Retinal pigment epithelial cell (primary cell): ENCODE data around the gene RALB.
"Not testable (repeated sequence)": the region's sequence is repeated elsewhere in the genome, so short reads cannot be mapped to it uniquely, and the experiment has no call there.

Source experiments
- DNase-seq: peaks from one replicate; pipeline ENCODE4 v3.0.0-alpha.2; 2010; ENCODE audit warnings: low read depth
- H3K4me3 ChIP-seq: 2 replicates; pipeline ENCODE4 v1.5.1; 2011; ENCODE audit warnings: mild to moderate bottlenecking, low read length, control low read depth, moderate library complexity
- CTCF ChIP-seq: conservative IDR thresholded peaks from 2 replicates; pipeline ENCODE4 v1.5.1; 2011; ENCODE audit warnings: low read depth, low read length, control low read depth, inconsistent platforms

RALB gene

GRCh38 chr2:120257522-120257921 lies 4.9 kb downstream of the RALB start:
- no peak for DNase-seq
- no peak overlapping the region for H3K4me3 ChIP-seq
- no peak for TF ChIP-seq CTCF

- no peak for DNase-seq
- no peak for TF ChIP-seq CTCF
- H3K4me3 ChIP-seq = no peak overlapping the region
Measured at GRCh38 chr2:120258196-120258595, 5.5 kb downstream of the RALB start.

- H3K4me3 ChIP-seq, DNase-seq: not testable (repeated sequence)
Measured at GRCh38 chr2:120259939-120260338, 7.3 kb downstream of the RALB start.

- no peak for TF ChIP-seq CTCF
- no peak for DNase-seq
- H3K4me3 ChIP-seq = no peak overlapping the region
Measured at GRCh38 chr2:120260736-120261135, 8.1 kb downstream of the RALB start.

GRCh38 chr2:120261387-120262006 lies 8.8 kb downstream of the RALB start:
- no peak overlapping the region for H3K4me3 ChIP-seq
- no peak for DNase-seq
- TF ChIP-seq CTCF = no peak

GRCh38 chr2:120262150-120262549 lies 9.5 kb downstream of the RALB start:
- no peak for TF ChIP-seq CTCF
- no peak overlapping the region for H3K4me3 ChIP-seq
- DNase-seq = no peak

GRCh38 chr2:120262761-120263428 lies 10.2 kb downstream of the RALB start:
- no peak for TF ChIP-seq CTCF
- no peak overlapping the region for H3K4me3 ChIP-seq
- no peak for DNase-seq
